ENCODE data around the gene THUMPD2. TPM values are rescaled to one million over a fixed set of nuclear protein-coding genes. Genes with fewer than 3 reads are reported as not detected.

The THUMPD2 gene
- polyA plus RNA-seq, 1 donor from 2014 or later: 9.8 TPM

- H3K4me1 Mint-ChIP-seq: peaks cover 36 to 42% (median 40%) of the 10 kb centered on the region in 3 donors
- peaks cover 1% of the 10 kb centered on the region for H3K36me3 Mint-ChIP-seq
- H3K9me3 Mint-ChIP-seq: peaks cover 0 to 1% (median 0%) of the 10 kb centered on the region in 3 donors
- H3K4me3 Mint-ChIP-seq: peak overlapping the region; percentile 95 to 99 (median 96)
- H3K27me3 Mint-ChIP-seq: no peaks in the 10 kb centered on the region
- peak overlapping the region; percentile 36 to 99 (median 81) for H3K27ac Mint-ChIP-seq
Observed at GRCh38 chr2:39779927-39780326, 869 bp upstream of the THUMPD2 start.

GRCh38 chr2:39779341-39779851 lies 338 bp upstream of the THUMPD2 start:
- peak overlapping the region; percentile 36 to 99 (median 81) for H3K27ac Mint-ChIP-seq
- peaks cover 1% of the 10 kb centered on the region for H3K36me3 Mint-ChIP-seq
- peak overlapping the region; percentile 95 to 99 (median 96) for H3K4me3 Mint-ChIP-seq
- peaks cover 0 to 1% (median 0%) of the 10 kb centered on the region in 3 donors for H3K9me3 Mint-ChIP-seq
- H3K4me1 Mint-ChIP-seq: peaks cover 36 to 45% (median 44%) of the 10 kb centered on the region in 3 donors
- no peaks in the 10 kb centered on the region for H3K27me3 Mint-ChIP-seq

DNA sequence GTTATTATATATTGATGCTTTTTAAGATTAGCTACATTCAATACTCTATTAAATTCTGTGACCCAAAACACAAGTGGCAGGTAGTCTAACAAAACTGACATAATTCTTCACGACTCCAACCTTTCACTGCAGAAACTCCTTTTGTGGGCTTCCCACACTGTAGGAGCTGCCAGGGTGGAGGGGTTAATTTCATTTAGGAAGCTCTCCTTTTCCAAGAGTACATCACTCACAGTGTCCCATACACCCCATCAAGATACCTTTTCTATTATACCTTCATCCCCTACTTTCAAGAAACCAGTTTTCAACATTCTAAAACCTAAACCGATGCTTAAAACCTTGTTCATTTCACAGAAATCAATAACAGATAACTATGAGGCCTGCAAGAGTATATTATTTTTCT lies 825 bp downstream of the THUMPD2 start:
- Mint-ChIP-seq H3K36me3 (peaks cover 1% of the 10 kb centered on the region), H3K4me3 (peak overlapping the region; percentile 95 to 99 (median 96)), H3K9me3 (peaks cover 0 to 1% (median 0%) of the 10 kb centered on the region in 3 donors), H3K27ac (peak overlapping the region; percentile 71 to 99 (median 80)), H3K27me3 (no peaks in the 10 kb centered on the region), H3K4me1 (peaks cover 36 to 47% (median 45%) of the 10 kb centered on the region in 3 donors)

DNA sequence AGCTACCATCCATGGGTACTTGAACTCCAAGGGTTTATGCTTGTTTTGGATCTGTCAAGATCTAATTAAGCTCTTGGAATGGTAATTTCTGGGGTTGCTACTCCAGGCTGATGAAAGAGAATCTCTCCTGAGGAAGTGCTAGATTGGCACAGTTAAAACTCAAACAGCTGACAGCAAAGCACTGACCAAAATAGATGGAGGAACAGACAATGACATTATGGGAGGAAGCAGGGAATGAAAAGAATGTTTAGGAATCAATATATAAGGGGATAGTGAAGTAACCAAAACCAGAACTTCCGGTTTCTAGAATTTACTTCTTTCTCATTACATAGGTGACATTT lies 6.3 kb downstream of the THUMPD2 start:
- Mint-ChIP-seq H3K9me3 (peaks cover 0 to 1% (median 0%) of the 10 kb centered on the region in 3 donors), H3K4me3 (no peak overlapping the region), H3K36me3 (peaks cover 5% of the 10 kb centered on the region), H3K4me1 (peaks cover 16 to 26% (median 26%) of the 10 kb centered on the region in 3 donors), H3K27ac (no peak overlapping the region), H3K27me3 (no peaks in the 10 kb centered on the region)

GRCh38 chr2:39772086-39772811 lies 6.8 kb downstream of the THUMPD2 start:
- Mint-ChIP-seq H3K27me3 (no peaks in the 10 kb centered on the region), H3K36me3 (peaks cover 5% of the 10 kb centered on the region), H3K27ac (no peak overlapping the region), H3K4me1 (peaks cover 11 to 22% (median 21%) of the 10 kb centered on the region in 3 donors), H3K9me3 (peaks cover 0 to 1% (median 0%) of the 10 kb centered on the region in 3 donors), H3K4me3 (no peak overlapping the region)

GRCh38 chr2:39762448-39762847 lies 16.6 kb downstream of the THUMPD2 start:
- Mint-ChIP-seq H3K27ac (no peak overlapping the region), H3K9me3 (no peaks in the 10 kb centered on the region), H3K4me1 (peaks cover 0 to 2% (median 0%) of the 10 kb centered on the region in 3 donors), H3K4me3 (no peak overlapping the region), H3K27me3 (no peaks in the 10 kb centered on the region), H3K36me3 (peaks cover 10% of the 10 kb centered on the region)

- H3K4me3 Mint-ChIP-seq: no peak overlapping the region
- no peaks in the 10 kb centered on the region for H3K9me3 Mint-ChIP-seq
- peaks cover 0 to 2% (median 0%) of the 10 kb centered on the region in 3 donors for H3K4me1 Mint-ChIP-seq
- peaks cover 10% of the 10 kb centered on the region for H3K36me3 Mint-ChIP-seq
- H3K27me3 Mint-ChIP-seq: no peaks in the 10 kb centered on the region
- H3K27ac Mint-ChIP-seq: no peak overlapping the region
Observed at GRCh38 chr2:39757156-39757555, 21.9 kb downstream of the THUMPD2 start.

GRCh38 chr2:39755466-39755865 lies 23.6 kb downstream of the THUMPD2 start:
- H3K36me3 Mint-ChIP-seq: peaks cover 14% of the 10 kb centered on the region
- no peak overlapping the region for H3K4me3 Mint-ChIP-seq
- H3K27ac Mint-ChIP-seq: no peak overlapping the region
- H3K4me1 Mint-ChIP-seq: peaks cover 0 to 2% (median 0%) of the 10 kb centered on the region in 3 donors
- no peaks in the 10 kb centered on the region for H3K9me3 Mint-ChIP-seq
- H3K27me3 Mint-ChIP-seq: no peaks in the 10 kb centered on the region

- Mint-ChIP-seq H3K36me3 (no peaks in the 10 kb centered on the region), H3K27me3 (no peaks in the 10 kb centered on the region), H3K9me3 (no peaks in the 10 kb centered on the region), H3K27ac (peak overlapping the region in 1 of 3 donors; percentile 41), H3K4me1 (no peaks in the 10 kb centered on the region), H3K4me3 (no peak overlapping the region)
Observed at GRCh38 chr2:39743269-39743776, 35.7 kb downstream of the THUMPD2 start.

DNA sequence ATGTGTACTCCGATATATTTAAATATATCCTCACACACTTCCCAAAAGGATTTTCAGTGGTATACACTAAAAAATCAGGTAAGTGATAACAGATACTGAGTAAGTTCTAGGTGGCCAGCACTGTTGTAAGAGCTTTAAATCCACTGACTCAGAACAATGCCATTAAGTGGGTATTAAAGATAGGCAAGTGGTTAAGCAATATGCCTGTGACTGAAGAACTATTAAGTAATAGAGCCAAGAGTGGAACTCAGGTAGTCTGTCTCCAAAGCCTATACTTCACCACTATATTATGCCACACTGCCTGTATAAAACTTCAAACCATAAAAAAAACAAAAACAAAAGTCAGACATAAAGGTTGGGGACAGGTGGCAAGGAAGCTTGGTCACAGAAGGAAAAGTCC lies 37.2 kb downstream of the THUMPD2 start:
- no peaks in the 10 kb centered on the region for H3K36me3 Mint-ChIP-seq
- no peak overlapping the region for H3K27ac Mint-ChIP-seq
- no peak overlapping the region for H3K4me3 Mint-ChIP-seq
- no peaks in the 10 kb centered on the region for H3K27me3 Mint-ChIP-seq
- H3K9me3 Mint-ChIP-seq: no peaks in the 10 kb centered on the region
- no peaks in the 10 kb centered on the region for H3K4me1 Mint-ChIP-seq

GRCh38 chr2:39739386-39739785 lies 39.7 kb downstream of the THUMPD2 start:
- Mint-ChIP-seq H3K27ac (no peak overlapping the region), H3K9me3 (no peaks in the 10 kb centered on the region), H3K4me1 (peaks cover 0 to 1% (median 0%) of the 10 kb centered on the region in 3 donors), H3K36me3 (peaks cover 2% of the 10 kb centered on the region), H3K4me3 (no peak overlapping the region), H3K27me3 (no peaks in the 10 kb centered on the region)

DNA sequence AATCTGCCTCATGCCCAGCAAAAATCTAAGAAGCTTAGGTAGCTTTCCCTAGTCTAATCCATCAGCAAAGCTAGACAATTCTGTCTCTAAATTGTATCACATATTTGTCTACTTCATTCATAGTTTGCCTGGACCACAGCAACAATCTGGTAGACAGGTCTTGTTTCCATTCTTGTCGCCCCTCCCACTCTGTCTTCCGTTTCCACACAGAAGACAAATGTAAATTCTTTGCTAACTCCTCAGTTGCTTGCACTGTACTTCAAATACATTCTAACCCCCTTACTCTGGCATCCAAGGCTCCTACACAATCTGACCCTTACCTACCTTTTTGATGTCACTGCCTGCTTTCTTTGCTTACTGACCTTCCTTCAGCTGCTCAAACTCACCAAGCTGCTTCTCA lies 40.1 kb downstream of the THUMPD2 start:
- Mint-ChIP-seq H3K4me1 (peaks cover 0 to 1% (median 0%) of the 10 kb centered on the region in 3 donors), H3K4me3 (no peak overlapping the region), H3K27ac (peak overlapping the region in 1 of 3 donors; percentile 24), H3K36me3 (peaks cover 2% of the 10 kb centered on the region), H3K27me3 (no peaks in the 10 kb centered on the region), H3K9me3 (no peaks in the 10 kb centered on the region)

- no peak overlapping the region for H3K4me3 Mint-ChIP-seq
- no peaks in the 10 kb centered on the region for H3K9me3 Mint-ChIP-seq
- peaks cover 0 to 1% (median 0%) of the 10 kb centered on the region in 3 donors for H3K4me1 Mint-ChIP-seq
- peaks cover 2% of the 10 kb centered on the region for H3K36me3 Mint-ChIP-seq
- H3K27me3 Mint-ChIP-seq: no peaks in the 10 kb centered on the region
- peak overlapping the region in 1 of 3 donors; percentile 61 for H3K27ac Mint-ChIP-seq
Observed at GRCh38 chr2:39737661-39738060, 41.4 kb downstream of the THUMPD2 start.

DNA sequence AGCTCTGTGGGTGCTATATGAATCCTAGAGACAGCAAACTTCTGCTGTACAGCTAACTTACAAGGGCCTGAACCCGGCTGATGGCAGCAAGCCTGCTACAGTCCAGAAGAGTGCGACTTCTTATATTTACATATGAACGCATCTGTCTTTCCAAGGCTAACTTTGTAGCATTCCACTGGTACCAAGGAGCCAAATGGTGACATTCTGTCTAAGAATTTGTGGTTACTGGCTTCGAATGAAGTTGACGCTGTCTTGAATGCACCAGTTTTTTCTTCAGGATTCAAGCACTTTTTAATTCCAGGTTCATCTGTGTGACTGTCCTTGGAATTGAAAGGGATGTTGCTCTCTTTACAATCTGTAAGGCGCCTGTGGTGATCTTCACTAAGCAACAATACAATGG lies 42.4 kb downstream of the THUMPD2 start:
- Mint-ChIP-seq H3K4me1 (peaks cover 0 to 1% (median 0%) of the 10 kb centered on the region in 3 donors), H3K4me3 (no peak overlapping the region), H3K36me3 (peaks cover 2% of the 10 kb centered on the region), H3K9me3 (no peaks in the 10 kb centered on the region), H3K27me3 (no peaks in the 10 kb centered on the region), H3K27ac (no peak overlapping the region)

- Mint-ChIP-seq H3K27me3 (no peaks in the 10 kb centered on the region), H3K4me1 (peaks cover 0 to 1% (median 0%) of the 10 kb centered on the region in 3 donors), H3K9me3 (peaks cover 0 to 3% (median 0%) of the 10 kb centered on the region in 3 donors), H3K4me3 (no peak overlapping the region), H3K27ac (no peak overlapping the region), H3K36me3 (peaks cover 2% of the 10 kb centered on the region)
Observed at GRCh38 chr2:39735648-39736047, 43.4 kb downstream of the THUMPD2 start.
